Fibroblast of pulmonary artery (primary cell): Measurements from ENCODE around the gene FTCD.

Experiments used
- DNase-seq: peaks from one replicate; pipeline ENCODE4 v3.0.0-alpha.2; 2010; ENCODE audit warnings: low read depth
- H3K4me3 ChIP-seq: replicated peaks from 2 replicates; pipeline ENCODE4 v1.5.1; 2011; ENCODE audit warnings: low read depth, mild to moderate bottlenecking, control low read depth, low read length, moderate library complexity
- TF ChIP-seq, protein P1 (sequence below): IDR thresholded peaks from 2 replicates; pipeline ENCODE4 v1.5.1; 2011; ENCODE audit warnings: mild to moderate bottlenecking, control low read depth, low read length, inconsistent platforms; ENCODE audit errors: missing control alignments

FTCD gene

GRCh38 chr21:46126309-46127238 is 28.8 kb downstream of the FTCD start:
- no peak overlapping the region for H3K4me3 ChIP-seq
- no peak for DNase-seq
- TF ChIP-seq, protein P1, sequence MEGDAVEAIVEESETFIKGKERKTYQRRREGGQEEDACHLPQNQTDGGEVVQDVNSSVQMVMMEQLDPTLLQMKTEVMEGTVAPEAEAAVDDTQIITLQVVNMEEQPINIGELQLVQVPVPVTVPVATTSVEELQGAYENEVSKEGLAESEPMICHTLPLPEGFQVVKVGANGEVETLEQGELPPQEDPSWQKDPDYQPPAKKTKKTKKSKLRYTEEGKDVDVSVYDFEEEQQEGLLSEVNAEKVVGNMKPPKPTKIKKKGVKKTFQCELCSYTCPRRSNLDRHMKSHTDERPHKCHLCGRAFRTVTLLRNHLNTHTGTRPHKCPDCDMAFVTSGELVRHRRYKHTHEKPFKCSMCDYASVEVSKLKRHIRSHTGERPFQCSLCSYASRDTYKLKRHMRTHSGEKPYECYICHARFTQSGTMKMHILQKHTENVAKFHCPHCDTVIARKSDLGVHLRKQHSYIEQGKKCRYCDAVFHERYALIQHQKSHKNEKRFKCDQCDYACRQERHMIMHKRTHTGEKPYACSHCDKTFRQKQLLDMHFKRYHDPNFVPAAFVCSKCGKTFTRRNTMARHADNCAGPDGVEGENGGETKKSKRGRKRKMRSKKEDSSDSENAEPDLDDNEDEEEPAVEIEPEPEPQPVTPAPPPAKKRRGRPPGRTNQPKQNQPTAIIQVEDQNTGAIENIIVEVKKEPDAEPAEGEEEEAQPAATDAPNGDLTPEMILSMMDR = no peak

- no peak overlapping the region for H3K4me3 ChIP-seq
- TF ChIP-seq, protein P1 = no peak
- DNase-seq = no peak
Observed at GRCh38 chr21:46125846-46126301, 29.5 kb downstream of the FTCD start.

DNA sequence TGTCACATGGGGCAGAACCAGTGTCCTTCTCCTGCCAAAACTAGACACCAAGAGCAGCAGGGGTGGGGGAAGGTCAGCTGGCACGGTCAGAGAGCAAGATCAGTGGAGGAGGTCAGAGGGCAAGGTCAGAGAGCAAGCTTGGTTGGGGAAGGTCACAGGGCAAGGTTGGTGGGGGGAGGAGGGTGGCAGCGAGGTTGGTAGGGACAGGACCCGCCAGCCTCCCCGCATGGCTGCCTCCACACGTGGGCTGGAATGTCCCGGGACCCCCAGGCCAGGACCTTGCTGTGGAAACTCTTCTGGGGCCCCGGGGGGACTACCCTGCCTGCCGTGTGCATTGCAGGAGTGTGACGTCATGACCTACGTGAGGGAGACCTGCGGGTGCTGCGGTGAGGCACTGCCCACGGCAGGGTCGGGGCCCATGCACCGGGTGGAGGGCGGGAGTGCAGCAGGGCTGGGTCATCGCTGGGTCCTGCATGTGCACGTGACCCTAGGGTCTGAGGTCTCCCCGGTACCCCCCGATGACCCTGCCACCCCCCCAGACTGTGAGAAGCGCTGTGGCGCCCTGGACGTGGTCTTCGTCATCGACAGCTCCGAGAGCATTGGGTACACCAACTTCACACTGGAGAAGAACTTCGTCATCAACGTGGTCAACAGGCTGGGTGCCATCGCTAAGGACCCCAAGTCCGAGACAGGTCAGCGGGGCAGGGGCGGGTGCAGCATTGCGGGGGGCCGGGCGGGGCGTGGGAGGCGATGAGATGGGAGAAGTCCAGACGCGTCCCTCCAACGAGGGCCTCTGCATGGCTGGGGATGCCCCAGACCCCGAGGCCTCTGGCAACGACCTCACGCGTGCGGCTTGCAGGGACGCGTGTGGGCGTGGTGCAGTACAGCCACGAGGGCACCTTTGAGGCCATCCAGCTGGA is 30.2 kb downstream of the FTCD start:
- H3K4me3 ChIP-seq = no peak overlapping the region
- no peak for DNase-seq
- TF ChIP-seq, protein P1 = no peak

DNA sequence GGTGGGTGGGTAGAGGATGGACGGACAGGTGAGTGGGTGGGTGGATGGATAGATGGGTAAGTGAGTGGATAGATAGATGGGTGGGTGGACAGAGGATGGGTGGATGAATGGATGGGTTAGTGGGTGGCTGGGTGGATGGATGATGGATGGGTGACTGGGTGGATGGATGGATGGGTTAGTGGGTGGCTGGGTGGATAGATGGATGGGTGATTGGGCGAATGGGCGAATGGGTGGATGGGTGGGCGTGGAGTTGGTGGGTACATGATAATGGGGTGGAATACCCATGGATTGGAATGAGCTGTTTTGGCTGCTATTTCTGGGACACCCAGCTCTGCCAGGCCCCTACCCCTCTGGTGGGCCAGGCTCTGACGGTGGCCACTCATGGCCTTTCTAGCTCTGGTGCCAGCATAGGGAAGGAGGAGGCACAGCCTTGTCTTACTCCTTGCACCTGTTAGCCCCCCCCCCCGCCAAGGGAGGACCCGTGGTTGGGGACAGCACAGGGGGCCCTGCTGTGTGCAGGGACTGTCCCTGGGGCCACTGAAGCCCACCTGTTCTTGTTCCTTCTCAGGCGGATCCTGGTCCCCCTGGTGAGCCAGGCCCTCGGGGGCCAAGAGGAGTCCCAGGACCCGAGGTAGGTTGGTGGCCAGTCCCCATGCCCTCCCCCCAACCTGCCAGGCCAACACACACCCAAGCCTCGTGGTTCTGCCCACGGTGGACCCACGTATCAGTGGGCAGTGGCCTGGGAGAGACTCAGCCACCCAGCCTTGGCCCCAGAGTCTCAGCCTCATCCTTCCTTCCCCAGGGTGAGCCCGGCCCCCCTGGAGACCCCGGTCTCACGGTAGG is 31.1 kb downstream of the FTCD start:
- no peak overlapping the region for H3K4me3 ChIP-seq
- no peak for DNase-seq
- TF ChIP-seq, protein P1 = no peak

DNA sequence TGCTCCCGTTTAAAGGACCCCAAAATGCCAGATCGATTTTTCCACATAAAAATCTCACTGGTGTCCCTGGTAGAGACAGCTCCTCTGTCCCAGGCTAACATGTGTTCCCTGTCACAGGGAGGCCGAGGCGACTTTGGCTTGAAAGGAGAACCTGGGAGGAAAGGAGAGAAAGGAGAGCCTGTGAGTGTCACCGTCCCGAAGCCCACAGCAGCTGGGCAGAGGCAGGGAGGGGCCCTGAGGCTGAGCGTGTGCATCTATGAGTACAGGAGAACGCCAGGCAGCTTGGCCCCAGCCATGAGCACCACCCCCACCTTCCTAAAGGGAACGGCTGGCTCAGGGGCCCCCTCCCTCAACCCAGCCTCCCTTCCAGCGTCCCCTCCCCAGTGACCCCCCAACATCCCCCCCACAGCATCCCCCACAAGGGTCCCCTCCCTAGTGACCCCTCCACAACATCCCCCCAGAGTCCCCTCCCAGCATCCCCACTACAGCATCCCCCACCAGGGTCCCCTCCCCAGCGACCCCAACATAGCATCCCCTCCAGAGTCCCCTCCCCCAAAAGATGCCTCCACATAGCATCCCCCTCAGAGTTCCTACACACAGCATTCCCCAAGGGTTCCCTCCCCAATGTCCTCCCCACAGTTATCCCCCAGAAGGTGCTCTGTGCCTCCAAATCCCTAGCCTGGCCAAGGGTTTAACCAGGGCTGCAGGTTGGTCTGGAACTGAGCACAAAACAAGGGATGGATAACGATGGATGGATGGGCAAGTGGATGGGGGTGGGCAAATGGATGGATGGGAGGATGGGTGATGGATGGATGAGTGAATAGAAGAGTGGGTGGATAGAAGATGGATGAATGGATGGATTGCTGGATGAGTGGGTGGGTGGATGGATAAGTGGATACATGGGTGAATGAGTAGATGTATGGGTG is 32.4 kb downstream of the FTCD start:
- no peak for DNase-seq
- TF ChIP-seq, protein P1 = no peak
- no peak overlapping the region for H3K4me3 ChIP-seq

DNA sequence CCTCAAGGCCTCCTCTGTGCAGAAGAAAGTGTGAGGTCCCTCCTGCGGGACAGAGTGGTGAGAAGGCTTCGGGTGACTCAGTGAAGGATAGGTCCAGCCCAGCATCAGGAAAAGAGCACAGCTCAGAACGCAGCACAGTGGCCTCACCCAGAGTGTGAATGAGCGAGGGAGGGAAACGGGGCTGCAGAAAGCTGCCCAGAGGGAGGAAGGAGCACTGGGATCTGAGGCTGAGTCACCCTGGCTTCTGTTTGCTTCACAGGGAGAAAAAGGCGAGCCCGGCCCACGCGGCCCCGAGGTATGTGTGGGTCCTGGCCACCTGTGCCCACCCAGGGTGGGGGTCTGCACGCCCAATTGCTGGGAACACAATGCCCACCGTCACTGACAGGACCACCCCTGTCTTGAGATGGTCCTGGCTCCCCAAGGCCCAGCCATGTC is 33.1 kb downstream of the FTCD start:
- no peak overlapping the region for H3K4me3 ChIP-seq
- peak; percentile 77 for DNase-seq
- TF ChIP-seq, protein P1 = no peak
